ENCODE measurements around the gene ITGA3.

ITGA3 gene

DNA sequence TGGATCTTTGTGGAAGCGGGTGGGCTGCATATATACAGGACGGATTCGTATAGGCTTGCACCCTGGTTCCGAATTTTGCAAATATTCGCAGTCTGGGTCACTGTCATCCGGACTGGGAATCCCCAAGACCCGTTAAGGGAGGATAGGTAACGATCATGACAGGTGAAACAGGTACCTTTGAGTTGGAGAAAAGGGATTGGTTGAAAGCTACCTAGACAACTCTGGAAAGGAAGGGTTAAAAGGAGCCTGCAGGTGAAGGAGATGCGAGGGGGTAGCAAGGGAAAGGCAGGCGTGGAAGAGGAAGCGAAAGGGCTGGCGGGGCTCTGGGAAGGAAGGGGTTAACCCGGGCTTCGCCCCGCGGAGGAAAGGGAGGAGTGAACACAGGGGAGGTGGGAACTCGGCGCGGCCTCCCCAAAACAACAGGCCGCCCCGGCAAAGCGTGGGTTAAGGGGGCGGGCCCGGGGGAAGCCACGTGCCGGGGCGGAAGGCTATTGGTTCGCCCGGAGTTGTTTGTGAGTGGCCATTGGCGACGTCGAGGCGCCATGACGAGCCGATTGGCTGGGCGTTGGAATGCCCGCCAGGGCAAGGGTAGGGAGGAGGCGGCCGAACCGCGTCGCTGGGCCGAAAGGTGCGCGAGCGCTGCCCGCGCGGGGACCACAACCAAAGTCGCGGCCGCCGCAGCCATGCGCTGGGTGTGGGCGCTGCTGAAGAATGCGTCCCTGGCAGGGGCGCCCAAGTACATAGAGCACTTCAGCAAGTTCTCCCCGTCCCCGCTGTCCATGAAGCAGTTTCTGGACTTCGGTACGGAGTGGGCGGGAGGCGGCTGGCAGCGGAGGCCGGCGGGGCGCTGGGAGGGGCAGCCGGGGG, 39.1 kb downstream of the ITGA3 start, which contains the start of gene PDK2:
PDK2 (plus strand) TSS at position 599 of the 867 bp plus-strand sequence; CDS start at position 684, 85 bp downstream.
- peak; percentile 85 for DNase-seq (ENCODE audit: low read depth)

DNA sequence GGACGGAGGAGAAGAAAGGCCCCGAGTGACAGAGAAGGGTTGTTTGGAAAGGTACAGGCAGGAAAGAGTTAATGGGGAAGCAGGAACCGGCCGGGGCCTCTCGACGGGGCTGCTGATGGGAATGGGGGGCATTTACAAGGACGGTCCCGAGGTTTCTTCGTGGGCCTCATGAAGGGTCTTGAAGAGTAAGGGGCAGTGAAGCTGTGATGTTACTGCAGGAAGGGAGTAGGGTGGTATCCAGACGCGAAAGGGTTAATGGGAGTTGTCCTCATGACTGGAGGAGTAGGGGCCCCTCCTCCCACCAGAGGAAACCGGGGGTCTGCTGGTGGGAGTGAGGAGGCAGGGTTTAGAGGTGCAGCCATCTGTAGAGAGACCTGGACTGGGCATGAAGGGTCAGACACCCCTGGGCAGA, 39.7 kb downstream of the ITGA3 start:
- no peak for DNase-seq (ENCODE audit: low read depth)

DNA sequence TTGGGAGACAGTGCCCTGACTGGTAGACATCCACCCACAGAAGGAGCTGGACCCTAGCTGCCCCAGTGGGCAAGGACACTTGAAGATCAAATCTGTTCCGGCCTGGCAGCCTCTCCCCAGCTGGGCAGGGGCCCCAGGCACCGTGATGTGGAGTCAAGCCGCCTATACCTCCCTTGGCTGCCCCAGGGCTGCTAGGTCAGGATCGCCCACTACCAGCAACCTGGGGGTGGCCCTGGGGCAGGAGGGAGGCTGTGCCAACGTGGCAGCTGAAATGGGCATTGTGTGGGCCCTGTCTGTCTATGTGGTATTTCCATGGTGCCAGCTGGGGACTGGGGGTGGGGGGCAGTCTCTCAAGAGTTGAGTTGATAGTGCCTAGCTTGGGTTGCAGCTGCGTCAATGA, 40.2 kb downstream of the ITGA3 start:
- no peak for DNase-seq (ENCODE audit: low read depth)

DNA sequence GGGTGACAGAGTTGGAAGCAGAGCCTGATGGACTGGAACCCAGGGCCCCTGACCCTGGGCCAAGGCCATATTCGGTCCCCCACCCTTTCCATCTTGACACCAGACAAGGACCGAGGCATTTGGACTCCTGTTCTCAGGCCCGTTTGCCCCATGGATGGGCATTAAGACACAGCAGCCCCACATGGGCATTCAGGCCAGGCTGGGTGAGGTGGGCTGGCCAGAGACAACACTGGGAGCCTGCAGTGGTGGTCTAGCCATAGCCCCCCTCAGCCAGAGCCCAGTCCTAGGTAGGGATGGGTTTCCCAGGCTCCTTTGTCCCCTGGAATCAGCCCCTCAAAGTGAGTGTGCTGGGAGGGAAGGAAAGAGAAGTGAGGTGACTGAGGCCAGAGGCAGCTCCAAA, 40.8 kb downstream of the ITGA3 start:
- DNase-seq (ENCODE audit: low read depth), result no peak

DNA sequence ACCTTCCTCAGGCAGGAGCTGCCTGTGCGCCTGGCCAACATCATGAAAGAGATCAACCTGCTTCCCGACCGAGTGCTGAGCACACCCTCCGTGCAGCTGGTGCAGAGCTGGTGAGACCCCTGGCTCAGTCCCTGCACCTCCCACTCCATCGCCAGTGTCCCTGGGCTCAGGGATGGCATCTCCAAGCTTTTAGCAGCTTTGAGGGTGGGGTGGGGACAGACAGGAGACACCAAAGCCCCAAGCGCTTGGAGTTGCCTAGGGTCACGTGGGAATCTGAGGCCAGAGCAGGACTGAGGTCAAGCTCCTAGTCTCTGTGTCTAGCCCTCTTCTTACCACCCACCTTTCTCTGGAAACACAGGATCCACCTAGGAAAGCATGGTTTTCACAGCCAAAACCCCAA, 41.5 kb downstream of the ITGA3 start:
- DNase-seq (ENCODE audit: low read depth), result no peak

DNA sequence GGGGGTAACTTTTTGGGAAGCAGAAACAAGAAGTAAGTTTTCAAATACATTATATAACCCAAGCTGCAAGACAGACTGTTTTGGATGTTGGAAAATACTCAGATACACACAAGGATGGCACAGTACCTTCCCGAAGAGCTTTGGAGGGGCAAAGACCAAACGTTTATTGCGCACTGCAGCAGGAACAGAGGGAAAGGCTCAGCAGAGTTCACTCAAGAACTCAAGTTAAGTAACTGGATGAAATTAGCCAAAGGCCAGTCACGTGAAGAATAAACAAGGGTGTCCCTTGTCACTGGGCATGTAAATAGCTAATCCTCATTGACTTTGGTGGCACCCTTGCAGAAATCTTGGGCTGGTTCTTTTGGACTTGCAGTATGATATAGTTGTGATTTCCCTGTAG, 42.0 kb downstream of the ITGA3 start:
- DNase-seq (ENCODE audit: low read depth), result no peak

DNA sequence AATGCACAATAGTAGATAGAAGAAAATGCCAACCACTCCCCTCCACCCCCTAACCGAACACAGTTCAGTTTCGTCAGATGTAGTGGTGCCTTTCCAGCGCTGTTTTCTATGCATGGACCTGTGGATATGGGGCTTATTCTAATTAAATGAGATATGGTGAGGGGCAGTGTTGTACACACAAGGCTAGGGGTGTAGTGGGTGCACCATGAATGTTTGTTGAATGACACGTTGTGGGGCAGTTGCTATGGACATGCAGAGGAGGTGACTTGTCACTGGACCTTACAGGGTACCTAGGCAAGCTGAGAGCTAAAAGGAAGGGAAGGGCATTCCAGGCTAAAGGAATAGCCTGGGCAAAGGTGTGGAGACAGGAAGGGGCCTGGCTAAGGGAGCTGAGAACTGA, 42.7 kb downstream of the ITGA3 start:
- no peak for DNase-seq (ENCODE audit: low read depth)

DNA sequence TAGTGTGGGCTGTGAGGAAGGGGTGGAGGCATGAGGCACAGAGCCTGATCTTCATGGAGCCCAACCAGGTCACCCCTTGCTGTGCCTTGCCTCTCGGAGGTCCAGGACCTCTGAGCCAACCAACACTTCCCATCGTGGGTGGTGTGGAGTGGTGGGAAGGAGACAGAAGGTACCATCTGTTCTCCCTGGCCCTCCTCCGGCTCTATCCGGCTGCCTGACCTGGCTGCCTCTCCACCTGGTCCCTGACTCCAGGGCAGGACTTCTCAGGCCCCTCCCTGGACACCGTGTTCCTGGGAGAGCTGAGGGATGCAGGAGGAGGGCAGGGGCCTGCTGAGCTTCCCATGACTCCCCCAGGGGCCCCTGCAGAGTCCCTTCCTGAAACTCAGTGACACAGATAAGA, 43.1 kb downstream of the ITGA3 start:
- no peak for DNase-seq (ENCODE audit: low read depth)

DNA sequence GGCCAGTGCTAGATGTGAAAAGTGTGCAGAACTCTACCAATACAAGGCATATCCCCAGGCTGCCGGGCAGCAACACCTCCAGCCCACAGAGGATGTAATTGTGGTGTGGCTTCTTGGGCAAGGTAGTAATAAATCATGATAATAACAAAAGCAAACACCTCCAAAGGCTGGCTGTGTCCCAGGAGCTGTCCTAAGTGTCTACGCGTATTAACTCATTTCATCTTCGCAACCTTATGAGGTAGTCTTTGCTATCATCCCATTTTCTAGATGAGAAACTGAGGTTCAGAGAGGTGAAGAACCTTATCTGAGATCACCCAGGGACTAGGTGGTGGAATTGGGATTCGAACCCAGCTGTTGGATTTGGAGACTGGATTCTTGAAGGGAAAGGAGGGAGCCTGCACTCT, 44.6 kb downstream of the ITGA3 start:
- no peak for DNase-seq (ENCODE audit: low read depth)

DNA sequence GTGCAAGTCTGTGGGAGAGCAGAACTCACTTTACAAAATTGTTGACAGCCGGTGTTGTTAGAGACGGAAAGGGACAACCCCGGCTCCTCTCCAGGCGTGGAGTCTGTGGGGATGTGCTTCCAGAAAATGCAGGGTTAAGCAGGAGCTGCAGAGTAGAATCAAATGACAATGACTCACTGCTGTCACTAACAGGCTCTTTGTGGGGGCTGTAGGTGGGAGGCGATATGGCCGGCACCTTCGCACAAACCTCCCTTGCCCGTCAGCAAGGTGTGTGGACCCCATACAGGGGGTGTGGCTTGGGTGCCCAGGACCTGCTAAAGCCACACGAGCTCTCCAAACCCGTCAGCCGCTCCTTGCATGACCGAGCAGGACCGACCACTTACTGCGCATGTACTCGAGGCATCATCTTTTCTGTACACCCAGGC, 45.0 kb downstream of the ITGA3 start:
- DNase-seq (ENCODE audit: low read depth), result no peak

DNA sequence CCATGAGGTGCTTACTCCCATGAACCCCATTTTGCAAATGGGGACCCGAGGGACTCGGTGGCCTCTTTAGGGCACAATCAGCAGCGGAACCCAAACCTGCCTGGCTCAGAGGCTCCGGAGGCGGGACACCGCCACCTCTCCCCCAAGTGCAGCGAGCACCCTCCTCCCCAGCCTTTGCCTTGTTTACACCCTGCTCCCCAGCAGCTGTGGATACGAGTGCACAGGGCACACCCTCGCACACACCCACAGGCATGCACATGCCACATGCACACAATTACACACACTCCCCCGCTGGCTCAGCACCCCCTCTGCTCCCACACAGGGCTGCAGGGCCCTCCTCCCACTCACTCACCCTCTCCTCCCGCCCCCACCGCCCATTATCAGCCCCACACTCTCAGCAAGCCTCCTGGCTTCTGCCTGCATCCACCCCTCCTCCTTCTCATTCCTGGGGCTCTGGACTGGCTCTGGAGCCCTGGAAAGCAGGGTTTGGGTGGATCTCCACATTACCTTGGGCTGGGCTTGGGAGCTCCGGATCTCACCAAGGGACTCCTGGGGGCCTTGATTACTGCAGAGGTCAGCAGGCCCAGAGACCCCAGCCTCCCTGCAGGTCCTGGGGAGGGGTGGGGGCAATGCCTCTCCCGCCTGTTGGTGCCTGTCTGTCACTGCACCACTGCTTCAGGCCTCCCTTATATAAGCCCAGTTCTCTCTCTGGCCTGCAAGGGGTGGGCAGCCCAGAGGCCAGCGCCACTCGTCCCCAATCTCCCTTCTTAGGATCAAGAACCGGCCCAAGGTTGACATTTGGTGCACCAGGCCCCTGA, 45.6 kb downstream of the ITGA3 start:
- DNase-seq (ENCODE audit: low read depth), result no peak

DNA sequence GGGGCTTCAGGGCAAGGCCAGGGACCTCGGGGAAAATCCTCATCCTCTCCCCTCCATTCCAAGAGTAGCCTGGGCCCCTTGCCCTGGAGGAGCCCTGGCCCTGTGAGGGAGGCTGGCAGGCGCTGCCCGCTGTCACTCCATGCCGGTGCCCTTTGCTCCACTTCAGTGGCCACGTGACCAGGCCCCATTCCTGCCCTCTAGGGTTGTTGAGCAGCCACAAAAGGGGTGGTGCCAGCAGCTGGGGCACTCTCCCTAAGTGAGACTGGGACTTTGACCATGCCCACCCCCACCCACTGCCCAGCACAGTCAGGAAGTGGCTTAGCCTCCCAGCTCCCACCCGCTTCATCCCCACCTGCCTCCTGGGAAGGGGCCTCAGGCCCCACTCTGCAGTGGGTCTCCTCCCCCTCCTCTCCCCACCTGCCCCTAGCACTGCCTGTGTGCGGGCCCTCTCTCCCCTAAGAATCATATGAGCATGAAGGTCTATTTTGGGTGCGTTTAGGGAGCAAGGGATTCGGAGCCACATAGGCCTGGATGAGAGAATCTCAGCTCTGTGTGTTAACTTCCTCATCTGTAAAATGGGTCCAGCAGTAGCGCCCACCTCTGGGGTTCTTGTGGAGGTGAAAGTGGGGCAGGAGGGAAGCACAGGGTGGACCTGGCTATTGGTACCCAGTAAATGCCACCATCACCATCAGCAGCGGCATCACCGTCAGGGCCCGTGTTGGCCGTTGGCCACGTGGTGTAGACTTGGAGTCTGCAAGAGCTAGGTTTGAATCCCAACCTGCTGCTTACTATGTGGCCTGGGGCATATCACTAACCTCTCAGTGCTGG, 46.5 kb downstream of the ITGA3 start:
- DNase-seq (ENCODE audit: low read depth), result no peak

DNA sequence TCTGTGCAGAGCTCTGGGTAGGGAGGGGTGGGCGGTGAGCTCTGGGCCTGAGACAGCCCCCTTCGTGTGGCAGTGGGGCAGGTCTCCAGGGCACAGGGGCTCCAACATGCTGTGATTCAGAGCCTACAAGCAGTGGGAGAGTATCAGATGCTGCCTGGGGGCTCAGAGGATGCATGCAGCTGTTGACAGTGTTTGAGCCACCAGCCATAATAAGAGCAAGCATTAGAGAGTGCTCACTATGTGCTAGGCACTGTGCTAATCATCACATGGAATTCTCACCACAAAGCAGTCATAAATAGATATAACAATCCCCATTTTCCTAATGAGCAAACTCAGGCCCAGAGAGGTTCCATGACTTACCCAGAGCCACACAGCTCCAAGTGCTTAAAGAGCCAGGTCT, 47.3 kb downstream of the ITGA3 start:
- no peak for DNase-seq (ENCODE audit: low read depth)

DNA sequence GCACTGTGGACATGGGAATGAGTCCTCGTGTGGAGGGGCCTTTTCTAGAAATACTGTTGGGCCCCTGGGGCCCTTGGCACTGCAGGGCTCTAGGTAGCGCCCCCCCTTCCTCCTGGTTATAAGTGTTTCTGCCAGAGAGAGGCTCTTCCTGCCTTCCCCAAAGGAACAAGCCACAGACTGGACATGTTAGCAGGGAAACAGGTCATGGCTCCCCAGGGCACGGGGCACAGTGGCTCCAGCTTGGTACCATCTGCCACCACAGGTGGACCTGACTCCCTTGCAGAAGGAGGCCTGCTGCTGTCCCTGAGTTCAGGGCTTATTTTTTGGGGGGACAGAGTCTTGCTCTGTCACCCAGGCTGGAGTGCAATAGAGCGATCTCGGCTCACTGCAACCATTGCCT, 48.0 kb downstream of the ITGA3 start:
- DNase-seq (ENCODE audit: low read depth), result no peak

DNA sequence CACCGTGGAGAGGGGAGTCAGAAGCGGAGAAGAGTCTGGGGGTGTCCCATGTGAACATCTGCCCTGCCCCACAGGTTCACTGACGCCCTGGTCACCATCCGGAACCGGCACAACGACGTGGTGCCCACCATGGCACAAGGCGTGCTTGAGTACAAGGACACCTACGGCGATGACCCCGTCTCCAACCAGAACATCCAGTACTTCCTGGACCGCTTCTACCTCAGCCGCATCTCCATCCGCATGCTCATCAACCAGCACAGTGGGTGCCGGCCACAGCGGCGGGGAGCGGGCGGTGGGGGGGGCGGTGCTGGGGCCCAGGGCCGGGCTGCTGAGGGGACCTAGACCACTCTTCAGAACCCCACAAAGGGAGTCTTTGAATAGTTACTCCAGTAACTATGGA, 49.9 kb downstream of the ITGA3 start:
- no peak for DNase-seq (ENCODE audit: low read depth)

DNA sequence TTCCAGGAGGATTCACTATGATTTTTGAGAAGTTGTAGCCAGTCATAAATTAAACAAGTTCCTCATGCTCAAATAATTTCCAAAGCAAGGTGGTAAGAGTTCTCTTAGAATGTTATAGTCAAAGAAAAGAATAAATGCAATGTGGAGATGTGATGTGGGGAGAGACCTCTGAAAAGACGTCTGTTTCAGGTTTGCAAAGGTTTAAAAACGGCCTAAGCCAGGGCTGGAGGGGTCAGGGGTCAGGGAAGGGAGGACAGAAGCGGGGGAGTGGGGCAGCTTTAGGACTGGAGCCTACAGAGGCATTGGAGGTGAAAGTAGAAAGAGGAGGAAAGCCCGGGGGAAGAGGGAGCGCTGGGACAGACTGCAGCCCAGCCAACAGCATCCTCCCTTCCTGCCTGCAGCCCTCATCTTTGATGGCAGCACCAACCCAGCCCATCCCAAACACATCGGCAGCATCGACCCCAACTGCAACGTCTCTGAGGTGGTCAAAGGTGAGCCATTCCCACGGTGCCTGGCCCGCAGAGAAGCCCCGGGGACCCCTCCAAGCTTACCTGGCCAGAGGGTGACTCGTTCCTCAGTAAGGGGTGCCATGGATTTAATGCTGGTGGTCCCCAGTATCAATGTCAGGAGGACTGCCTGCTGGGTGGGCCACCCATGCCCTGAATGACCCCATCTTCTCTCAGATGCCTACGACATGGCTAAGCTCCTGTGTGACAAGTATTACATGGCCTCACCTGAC, 50.7 kb downstream of the ITGA3 start:
- no peak for DNase-seq (ENCODE audit: low read depth)

DNA sequence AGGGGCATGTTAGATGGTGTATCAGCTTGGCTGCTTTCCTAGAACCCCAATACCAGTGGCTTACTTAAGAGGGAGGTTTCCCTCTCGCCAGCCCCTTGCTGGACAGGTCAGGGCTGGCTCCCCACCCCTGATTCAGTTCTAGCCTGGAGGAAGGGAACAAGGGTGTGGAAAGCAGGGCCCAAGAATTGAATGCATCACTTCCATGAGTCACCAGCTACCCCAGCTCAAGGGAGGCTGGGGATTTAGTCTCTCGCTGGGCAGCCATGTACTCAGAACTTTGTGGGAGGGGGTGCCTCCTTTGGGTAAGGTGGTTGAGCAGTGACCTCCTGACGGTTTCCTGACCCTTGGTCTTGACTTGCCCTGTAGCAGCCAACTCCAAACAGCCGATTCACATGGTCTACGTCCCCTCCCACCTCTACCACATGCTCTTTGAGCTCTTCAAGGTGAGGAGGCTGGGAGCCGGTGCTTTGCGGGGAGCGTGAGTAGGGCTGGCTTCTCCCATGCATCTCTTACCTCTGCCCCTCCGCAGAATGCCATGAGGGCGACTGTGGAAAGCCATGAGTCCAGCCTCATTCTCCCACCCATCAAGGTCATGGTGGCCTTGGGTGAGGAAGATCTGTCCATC, 52.0 kb downstream of the ITGA3 start:
- no peak for DNase-seq (ENCODE audit: low read depth)

DNA sequence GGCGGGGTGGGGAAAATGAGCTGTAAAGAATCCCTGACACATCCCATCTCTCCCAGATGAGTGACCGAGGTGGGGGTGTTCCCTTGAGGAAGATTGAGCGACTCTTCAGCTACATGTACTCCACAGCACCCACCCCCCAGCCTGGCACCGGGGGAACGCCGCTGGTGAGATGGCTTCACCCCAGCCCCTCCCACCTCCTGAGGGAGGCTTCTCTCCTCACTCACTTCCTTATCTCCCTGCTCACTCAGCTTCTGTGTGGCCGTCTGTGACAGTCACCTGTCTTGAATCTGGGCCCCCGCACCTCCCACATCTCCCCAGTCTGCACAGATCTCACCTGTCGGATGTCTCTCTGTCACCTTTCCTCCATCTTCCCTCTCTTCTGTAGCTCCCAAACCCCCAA, 52.6 kb downstream of the ITGA3 start:
- DNase-seq (ENCODE audit: low read depth), result no peak

DNA sequence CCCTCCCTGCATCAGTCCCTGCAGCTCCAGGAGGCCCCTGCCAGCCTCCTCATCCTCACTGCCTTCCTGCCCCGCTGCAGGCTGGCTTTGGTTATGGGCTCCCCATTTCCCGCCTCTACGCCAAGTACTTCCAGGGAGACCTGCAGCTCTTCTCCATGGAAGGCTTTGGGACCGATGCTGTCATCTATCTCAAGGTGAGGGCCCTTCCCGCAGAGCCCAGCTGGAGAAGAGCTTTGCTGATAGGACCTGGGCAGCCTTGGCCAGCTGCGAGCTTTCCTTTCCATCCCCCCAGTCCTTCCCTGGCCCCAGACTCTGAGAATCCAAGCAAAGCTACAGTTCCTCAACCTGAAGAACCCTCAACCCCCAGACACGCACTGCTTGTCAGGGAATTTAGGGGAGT, 53.3 kb downstream of the ITGA3 start:
- no peak for DNase-seq (ENCODE audit: low read depth)

DNA sequence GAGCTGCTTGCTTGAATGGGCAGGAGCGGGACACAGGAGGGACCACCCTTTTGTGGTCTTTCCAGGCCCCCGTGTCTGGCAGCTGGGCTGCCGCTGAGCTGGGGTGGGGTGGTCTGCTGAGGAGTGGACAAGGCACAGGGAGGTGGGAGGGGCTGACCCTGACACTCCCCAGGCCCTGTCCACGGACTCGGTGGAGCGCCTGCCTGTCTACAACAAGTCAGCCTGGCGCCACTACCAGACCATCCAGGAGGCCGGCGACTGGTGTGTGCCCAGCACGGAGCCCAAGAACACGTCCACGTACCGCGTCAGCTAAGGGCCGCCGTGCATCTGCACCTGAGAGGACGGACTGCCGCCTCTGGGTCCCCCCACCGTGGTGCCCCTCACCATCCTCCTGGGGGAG, 53.9 kb downstream of the ITGA3 start:
- no peak for DNase-seq (ENCODE audit: low read depth)

Measured in stimulated activated CD8-positive, alpha-beta memory T cell treated with anti-CD3 and anti-CD28 coated beads, Interleukin-15, amount 100 ng/mL, for 1 hour (primary cell).